HFF-Myc (cell line): ENCODE data around the gene DNTT.

Source experiments
- DNase-seq: peaks from one replicate; pipeline ENCODE4 v3.0.0-alpha.2; 2011; ENCODE audit warnings: low read depth; ENCODE audit errors: extremely low read depth
- H3K4me3 ChIP-seq: replicated peaks from 2 replicates; pipeline ENCODE4 v1.5.1; 2011; ENCODE audit warnings: low read depth, mild to moderate bottlenecking, control low read depth, low read length
- CTCF ChIP-seq: IDR thresholded peaks from 2 replicates; pipeline ENCODE4 v1.5.1; 2012; ENCODE audit warnings: mild to moderate bottlenecking, low read depth, low read length, control low read depth; ENCODE audit errors: missing control alignments

DNTT gene

GRCh38 chr10:96313344-96313743 lies 9.1 kb downstream of the DNTT start:
- DNase-seq: no peak
- H3K4me3 ChIP-seq: no peak overlapping the region
- no peak for TF ChIP-seq CTCF

- no peak for TF ChIP-seq CTCF
- no peak for DNase-seq
- H3K4me3 ChIP-seq: no peak overlapping the region
Measured at GRCh38 chr10:96317067-96317833, 13.0 kb downstream of the DNTT start.

GRCh38 chr10:96319754-96320474 lies 15.7 kb downstream of the DNTT start:
- H3K4me3 ChIP-seq: no peak overlapping the region
- TF ChIP-seq CTCF: no peak
- no peak for DNase-seq

GRCh38 chr10:96321822-96322221 lies 17.6 kb downstream of the DNTT start:
- no peak for DNase-seq
- H3K4me3 ChIP-seq: no peak overlapping the region

GRCh38 chr10:96322275-96322674 lies 18.0 kb downstream of the DNTT start:
- no peak overlapping the region for H3K4me3 ChIP-seq
- no peak for TF ChIP-seq CTCF
- DNase-seq: no peak

More at GRCh38 chr10:96321822-96322221, 17.6 kb downstream of the DNTT start:
- TF ChIP-seq CTCF: no peak

GRCh38 chr10:96324447-96324846 lies 20.2 kb downstream of the DNTT start:
- no peak overlapping the region for H3K4me3 ChIP-seq
- TF ChIP-seq CTCF: no peak
- DNase-seq: no peak
